ENCODE results near the gene GPR15LG.

DNA sequence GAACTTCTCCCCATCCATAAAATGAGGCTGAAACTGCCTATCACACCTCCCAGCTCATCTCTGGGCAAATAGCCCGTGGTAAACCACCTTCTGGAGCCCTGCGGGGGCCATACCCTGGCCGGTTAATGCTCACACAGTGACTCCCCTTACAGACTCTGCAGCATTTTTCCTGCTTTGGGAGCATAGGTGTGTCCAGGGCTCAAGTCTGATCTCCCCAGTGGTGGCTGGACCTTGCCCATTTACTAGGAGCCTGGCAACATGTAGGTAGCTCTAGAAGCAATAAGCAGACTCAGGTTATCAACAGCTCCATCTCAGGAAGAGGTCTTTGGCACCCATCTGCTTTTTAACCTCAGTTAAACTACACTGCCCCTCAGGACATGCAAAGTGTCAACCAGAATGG lies 15.2 kb downstream of the GPR15LG start:
- TF ChIP-seq, protein P1, sequence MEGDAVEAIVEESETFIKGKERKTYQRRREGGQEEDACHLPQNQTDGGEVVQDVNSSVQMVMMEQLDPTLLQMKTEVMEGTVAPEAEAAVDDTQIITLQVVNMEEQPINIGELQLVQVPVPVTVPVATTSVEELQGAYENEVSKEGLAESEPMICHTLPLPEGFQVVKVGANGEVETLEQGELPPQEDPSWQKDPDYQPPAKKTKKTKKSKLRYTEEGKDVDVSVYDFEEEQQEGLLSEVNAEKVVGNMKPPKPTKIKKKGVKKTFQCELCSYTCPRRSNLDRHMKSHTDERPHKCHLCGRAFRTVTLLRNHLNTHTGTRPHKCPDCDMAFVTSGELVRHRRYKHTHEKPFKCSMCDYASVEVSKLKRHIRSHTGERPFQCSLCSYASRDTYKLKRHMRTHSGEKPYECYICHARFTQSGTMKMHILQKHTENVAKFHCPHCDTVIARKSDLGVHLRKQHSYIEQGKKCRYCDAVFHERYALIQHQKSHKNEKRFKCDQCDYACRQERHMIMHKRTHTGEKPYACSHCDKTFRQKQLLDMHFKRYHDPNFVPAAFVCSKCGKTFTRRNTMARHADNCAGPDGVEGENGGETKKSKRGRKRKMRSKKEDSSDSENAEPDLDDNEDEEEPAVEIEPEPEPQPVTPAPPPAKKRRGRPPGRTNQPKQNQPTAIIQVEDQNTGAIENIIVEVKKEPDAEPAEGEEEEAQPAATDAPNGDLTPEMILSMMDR (IDR thresholded peaks at IDR 0.05): no peak
- no peak for TF ChIP-seq POLR2A (IDR thresholded peaks at IDR 0.05)
